Cardiac atrium fibroblast (primary cell): ENCODE data around the gene DAPK3. TPM values are rescaled to one million over a fixed set of nuclear protein-coding genes. Genes with fewer than 3 reads are reported as not detected.

Experiments
- total RNA-seq: library from RNA; depleted of rRNA; stranded (reverse); fragments of >200 nt; gene quantifications from 2 replicates; pipeline ENCODE4 v1.2.3, GENCODE V29; 2015

Gene DAPK3
- total RNA-seq: 81.3 and 105 TPM in 2 replicates

DNA sequence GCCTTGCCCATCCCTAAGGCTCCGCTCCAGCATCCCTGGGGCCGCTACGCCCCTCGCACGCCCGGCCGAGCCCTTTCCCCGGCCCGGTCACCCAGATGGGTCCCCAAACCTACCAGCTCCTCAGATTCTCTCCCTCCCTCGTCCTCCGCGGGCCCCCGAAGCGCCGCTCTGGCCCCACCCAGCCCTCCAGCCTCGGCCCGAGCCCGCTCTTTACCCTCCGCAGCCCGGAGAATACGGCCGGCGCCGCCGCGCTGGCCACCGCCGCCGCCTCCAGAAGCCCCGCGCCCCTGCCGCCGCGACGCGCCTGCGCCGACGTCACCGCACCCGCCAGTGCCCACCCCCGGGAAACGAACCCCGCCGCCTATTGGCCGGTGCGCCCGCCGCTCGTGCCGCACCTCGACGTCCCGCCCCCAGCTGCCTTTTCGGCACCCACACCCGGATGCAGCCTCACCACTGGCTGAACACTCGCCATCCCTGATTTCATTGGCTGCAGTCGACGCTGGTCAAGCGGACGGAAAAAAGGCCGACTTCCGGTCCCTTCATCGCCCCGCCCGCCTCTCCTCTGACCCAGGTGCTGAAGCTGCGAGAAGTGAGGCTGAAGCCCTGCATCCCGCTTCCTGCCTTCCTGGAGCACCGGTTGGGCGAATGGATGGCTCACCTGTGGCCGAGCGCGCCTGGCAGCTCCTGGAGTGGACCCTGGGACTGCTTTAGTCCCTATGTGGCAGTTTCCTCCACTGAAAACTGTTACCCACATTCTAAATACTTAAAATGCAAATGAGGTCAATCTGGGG lies at the start of gene DAPK3:
Gene DAPK3, minus strand, starts transcription at position 292 of the 791 bp plus-strand sequence. CDS start 1,364 bp downstream, outside the sequence.

DNA sequence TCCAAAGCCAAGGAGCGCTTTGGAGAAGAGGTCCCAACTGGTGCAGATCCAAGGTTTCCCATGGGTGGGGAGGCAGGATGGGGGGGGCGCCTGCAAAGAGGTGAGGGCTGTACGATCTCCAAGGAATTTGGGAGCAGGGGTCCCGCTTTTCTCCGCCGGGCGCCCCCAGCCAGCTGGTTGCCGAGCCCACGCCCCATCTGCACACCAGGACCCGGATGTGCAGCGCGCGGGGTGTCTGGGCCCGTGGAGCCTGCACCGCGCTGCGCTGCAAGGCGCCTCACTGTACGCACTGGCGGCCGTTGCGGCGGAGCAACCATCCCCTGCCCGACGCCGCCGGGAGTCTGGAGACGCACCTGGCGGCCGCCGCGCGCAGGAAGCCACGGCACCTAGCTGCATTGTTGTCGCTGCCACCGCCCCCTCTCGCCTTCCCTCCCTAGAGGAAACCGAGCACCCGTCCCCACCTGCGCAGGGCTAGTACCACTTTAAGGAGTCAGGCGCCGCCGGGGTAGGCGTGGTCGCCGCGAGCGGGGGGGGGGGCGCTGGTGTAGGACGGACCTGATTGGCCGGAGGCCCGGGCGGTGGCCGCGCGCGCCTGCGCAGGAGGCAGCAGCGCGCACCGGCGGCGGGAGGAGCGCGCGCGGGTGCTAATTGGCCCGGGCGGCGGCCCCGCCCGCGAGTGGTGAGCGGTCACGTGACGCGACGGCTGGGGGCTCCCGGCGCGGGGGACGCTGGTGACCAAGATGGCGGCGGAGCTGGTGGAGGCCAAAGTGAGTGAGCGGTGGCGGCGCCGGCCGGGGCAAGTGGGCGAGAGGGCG lies 36.3 kb upstream of the DAPK3 start, which contains the start of gene PIAS4:
Gene PIAS4, plus strand, starts transcription at position 716 of the 815 bp plus-strand sequence. Its CDS starts 25 bp downstream, at position 741.

DNA sequence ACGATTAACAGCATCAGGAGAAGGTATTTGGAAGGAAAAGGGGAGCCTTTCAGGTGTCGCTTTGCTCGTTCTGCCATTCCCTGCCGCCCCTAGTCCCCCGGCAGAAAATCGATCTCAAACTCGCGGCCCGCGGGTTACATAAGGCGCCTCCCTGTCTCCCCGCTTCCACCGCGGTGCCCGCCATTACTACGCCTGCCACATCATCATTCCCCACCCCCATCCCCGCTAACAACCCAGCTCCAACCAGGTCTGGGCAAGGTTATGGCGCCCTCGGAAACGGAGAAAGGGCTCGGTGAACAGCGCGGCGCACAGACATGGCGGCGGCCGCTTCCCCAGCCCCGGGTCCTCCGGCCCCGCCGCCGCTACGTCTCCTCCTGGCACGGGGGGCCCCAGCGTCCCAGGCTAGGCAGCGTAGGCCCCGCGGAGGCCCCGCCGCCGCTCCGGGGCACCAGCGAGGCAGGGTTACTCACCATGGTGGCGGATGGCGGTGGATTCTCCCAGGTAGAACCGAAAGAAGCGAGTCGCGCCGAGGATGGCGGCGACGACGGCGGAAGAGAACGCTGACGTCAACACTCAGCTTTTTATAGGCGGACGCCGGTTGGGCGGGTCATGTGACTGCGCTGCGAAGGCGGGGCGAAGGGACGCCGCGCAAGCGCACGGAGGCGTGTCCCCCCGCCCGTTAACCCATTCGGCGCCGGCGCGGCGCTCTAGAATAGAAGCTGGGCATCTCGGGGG lies 14.2 kb upstream of the DAPK3 start, which contains the start of gene EEF2:
Gene EEF2, minus strand, starts transcription at position 556 of the 735 bp plus-strand sequence. Its CDS starts 83 bp downstream, at position 473.

GRCh38 chr19:3932931-3933810 lies 37.7 kb downstream of the DAPK3 start, which contains the start of gene NMRK2:
Gene NMRK2, plus strand, starts transcription at chr19:3933069. Its CDS starts 603 bp downstream, at chr19:3933672.

Other genes with a start within 250 kb of the DAPK3 start
- gene APBA3, start 209.4 kb downstream of the DAPK3 start, total RNA-seq: 17.9 and 25.6 TPM in 2 replicates
- 51.7 and 57.4 TPM in 2 replicates for gene MRPL54, start 208.4 kb downstream of the DAPK3 start, total RNA-seq
- not detected in 2 replicates for gene RAX2, start 198.9 kb downstream of the DAPK3 start, total RNA-seq
- gene MATK, start 184.7 kb downstream of the DAPK3 start, total RNA-seq: not detected in 2 replicates
- gene ZFR2, start 102.1 kb downstream of the DAPK3 start, total RNA-seq: not detected in 2 replicates
- gene ATCAY, start 90.4 kb downstream of the DAPK3 start, total RNA-seq: not detected in 2 replicates
- gene NMRK2, start 38.0 kb downstream of the DAPK3 start, total RNA-seq: not detected in 2 replicates
- gene EEF2, start 14.4 kb upstream of the DAPK3 start, total RNA-seq: 3,114 and 3,417 TPM in 2 replicates
- gene PIAS4, start 36.6 kb upstream of the DAPK3 start, total RNA-seq: 14.6 and 18.2 TPM in 2 replicates
- gene ZBTB7A, start 95.8 kb upstream of the DAPK3 start, total RNA-seq: 26.9 and 27.3 TPM in 2 replicates
- 177 and 212 TPM in 2 replicates for gene MAP2K2, start 153.0 kb upstream of the DAPK3 start, total RNA-seq
- not detected in 2 replicates for gene CREB3L3, start 182.5 kb upstream of the DAPK3 start, total RNA-seq
- 12.6 and 64.3 TPM in 2 replicates for gene SIRT6, start 211.5 kb upstream of the DAPK3 start, total RNA-seq
- gene ANKRD24, start 211.6 kb upstream of the DAPK3 start, total RNA-seq: 0.49 and 0.90 TPM in 2 replicates